ENCODE results near the gene KDM2B.
"Not testable (repeated sequence)": the region's sequence is repeated elsewhere in the genome, so short reads cannot be mapped to it uniquely, and the experiment has no call there.

The KDM2B gene

GRCh38 chr12:121603581-121603980 is 22.8 kb upstream of the KDM2B start:
- no peak for DNase-seq
- TF ChIP-seq GATA1 (IDR thresholded peaks at IDR 0.05; ENCODE audit: low read depth, low read length) = no peak
- no peak for TF ChIP-seq POLR2A (IDR thresholded peaks at IDR 0.05; ENCODE audit: low read length)

DNA sequence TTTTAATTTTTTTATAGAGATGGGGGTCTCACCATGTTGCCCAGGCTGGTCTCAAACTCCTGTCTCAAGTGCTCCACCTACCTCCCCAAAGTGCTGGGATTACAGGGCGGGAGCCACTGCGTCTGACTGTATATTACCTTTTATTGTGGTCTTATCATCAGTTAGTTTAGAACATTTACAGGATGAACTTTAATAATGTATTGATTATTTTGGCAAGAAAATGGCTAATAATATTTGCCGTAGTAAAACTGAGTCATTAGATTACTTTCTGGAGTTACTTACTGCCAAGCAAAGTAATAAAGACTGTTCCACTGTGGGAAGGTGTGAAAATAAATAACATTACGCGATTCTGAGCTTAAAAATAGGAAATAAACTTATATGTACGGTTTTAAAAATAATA is 21.9 kb upstream of the KDM2B start:
- no peak for DNase-seq
- no peak for TF ChIP-seq POLR2A (IDR thresholded peaks at IDR 0.05; ENCODE audit: low read length)
- TF ChIP-seq GATA1 (IDR thresholded peaks at IDR 0.05; ENCODE audit: low read depth, low read length) = no peak

DNA sequence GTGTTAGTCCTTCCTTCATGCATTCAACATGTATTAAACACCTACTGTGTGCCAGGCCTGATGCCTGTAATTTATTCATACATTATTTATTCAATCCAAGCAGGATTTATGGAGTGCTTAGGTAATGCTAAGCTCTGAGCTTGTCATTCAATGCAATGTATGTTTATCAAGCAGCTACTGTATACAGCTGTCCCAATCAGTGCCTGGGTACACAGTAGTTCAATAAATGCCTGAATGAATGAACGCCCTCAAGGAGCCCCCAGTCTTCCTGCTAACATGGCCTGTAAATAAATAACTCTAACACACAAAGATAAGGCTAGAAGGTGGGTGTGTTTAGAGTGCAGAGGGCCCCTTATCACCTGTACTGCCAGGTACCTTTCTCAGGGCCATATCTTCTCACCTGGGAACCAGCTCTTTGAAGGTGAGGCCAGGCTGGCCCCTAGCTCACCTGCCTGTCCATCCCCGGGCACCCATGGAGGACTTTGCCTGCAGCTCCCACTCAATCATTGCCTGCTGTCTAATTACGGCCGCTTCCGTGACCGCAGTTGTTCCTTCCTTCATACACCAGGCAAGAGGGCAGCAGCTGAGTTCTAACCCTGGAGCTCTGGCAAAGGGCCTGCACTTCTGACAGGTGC is 20.0 kb upstream of the KDM2B start:
- no peak for DNase-seq
- TF ChIP-seq POLR2A (IDR thresholded peaks at IDR 0.05; ENCODE audit: low read length) (no peak), GATA1 (IDR thresholded peaks at IDR 0.05; ENCODE audit: low read depth, low read length) (no peak)

- DNase-seq = no peak
These were observed 15.7 kb upstream of the KDM2B start for GRCh38 chr12:121596526-121596925.

GRCh38 chr12:121595520-121595919 is 14.7 kb upstream of the KDM2B start:
- no peak for TF ChIP-seq POLR2A (IDR thresholded peaks at IDR 0.05; ENCODE audit: low read length)
- TF ChIP-seq GATA1 (IDR thresholded peaks at IDR 0.05; ENCODE audit: low read depth, low read length) = no peak
- DNase-seq = no peak

More at GRCh38 chr12:121596526-121596925, 15.7 kb upstream of the KDM2B start:
- no peak for TF ChIP-seq POLR2A (IDR thresholded peaks at IDR 0.05; ENCODE audit: low read length)

DNA sequence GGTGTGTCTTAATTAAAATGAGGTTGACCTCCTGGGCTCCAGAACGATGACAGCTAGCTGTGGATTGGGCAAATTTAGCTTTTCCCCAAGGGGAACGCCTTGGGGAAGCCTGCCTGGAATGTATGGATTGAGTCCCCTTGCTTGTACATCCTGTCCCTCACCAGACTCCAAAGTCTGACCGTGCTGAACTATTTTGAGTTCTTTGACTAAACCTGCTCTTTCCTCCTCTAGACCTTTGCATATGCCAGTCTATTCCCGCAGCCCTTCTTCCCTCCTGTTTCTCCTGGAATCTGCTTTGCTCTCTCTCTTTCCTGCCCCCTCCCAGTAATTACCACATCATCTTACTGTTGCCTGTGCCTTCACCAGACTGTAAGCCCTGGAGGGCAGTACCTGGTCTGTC is 11.5 kb upstream of the KDM2B start:
- no peak for DNase-seq
- TF ChIP-seq GATA1 (IDR thresholded peaks at IDR 0.05; ENCODE audit: low read depth, low read length) (no peak), POLR2A (IDR thresholded peaks at IDR 0.05; ENCODE audit: low read length) (no peak)

- TF ChIP-seq GATA1 (IDR thresholded peaks at IDR 0.05; ENCODE audit: low read depth, low read length) (no peak), POLR2A (IDR thresholded peaks at IDR 0.05; ENCODE audit: low read length) (no peak)
- no peak for DNase-seq
These were observed 9.8 kb upstream of the KDM2B start for GRCh38 chr12:121590476-121591143.

- peak in 1 of 2 experiments; percentile 34 for DNase-seq
These were observed 4.1 kb upstream of the KDM2B start for GRCh38 chr12:121584885-121585284.

DNA sequence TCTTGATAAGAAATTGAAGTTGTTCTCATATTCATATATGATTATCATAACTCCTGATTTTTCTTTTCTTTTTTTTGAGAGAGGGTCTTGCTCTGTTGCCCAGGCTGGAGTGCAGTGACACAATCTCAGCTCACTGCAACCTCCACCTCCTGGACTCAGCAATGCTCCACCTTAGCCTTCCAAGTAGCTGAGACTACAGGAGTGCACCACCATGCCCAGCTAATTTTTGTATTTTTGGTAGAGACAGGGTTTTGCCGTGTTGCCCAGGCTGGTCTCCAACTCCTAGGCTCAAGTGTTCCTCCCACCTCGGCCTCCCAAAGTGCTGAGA is 2.5 kb upstream of the KDM2B start:
- DNase-seq = not testable (repeated sequence)

GRCh38 chr12:121582583-121583333 is 1.9 kb upstream of the KDM2B start:
- TF ChIP-seq POLR2A (IDR thresholded peaks at IDR 0.05; ENCODE audit: low read length) (peak; percentile 19), GATA1 (IDR thresholded peaks at IDR 0.05; ENCODE audit: low read depth, low read length) (no peak)
- DNase-seq = peak; percentile 43 to 50

- TF ChIP-seq GATA1 (IDR thresholded peaks at IDR 0.05; ENCODE audit: low read depth, low read length) = no peak
- peak; percentile 44 for TF ChIP-seq POLR2A (IDR thresholded peaks at IDR 0.05; ENCODE audit: low read length)
- peak; percentile 59 to 70 for DNase-seq
These were observed 1.0 kb upstream of the KDM2B start for GRCh38 chr12:121581686-121582429.

DNA sequence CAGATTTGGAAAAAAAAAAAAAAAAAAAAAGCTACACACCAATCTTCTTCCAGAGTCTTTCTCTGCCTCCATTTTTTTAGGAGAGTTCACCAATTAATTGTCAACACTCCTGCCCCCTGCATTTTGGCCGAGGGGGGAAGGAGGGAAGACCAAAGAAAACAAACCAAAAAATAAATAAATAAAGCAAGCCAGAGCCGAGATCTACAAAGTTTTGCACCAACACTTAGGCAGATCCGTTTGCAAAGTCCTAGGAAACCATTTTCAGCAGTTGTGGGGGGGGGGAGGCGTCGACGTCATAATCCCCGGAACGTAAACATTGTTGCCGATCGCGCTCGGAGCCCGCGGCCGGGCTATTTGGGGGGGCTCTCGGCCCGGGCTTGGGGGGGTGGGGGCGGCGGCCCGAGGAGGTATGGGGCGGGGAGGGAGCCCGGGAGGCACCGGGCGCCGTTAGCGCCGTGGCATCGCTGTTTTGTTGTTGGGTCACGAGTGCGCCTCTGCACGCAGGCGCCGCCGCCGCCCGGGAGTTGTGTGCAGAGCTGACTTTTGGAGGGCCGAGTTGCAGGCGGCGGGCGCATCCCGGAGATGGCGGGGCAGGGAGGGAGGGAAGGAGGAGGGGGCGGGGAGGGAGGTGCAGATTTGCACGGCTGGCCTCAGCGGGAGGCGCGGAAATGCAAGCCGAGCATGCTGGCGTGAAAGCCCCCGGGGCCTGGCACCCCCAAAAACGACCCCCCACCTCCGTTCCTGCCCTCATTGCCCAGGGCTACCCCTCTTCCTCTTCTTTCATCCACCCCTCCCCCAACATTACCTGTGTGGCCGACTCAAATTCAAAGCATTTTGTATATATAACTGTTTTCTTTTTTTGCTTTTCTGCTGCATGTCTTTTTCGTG is 598 bp downstream of the KDM2B start:
- peak; percentile 90 to 91 for DNase-seq

GRCh38 chr12:121579190-121579791 is 1.5 kb downstream of the KDM2B start:
- DNase-seq = peak; percentile 67 to 70
- TF ChIP-seq POLR2A (IDR thresholded peaks at IDR 0.05; ENCODE audit: low read length) = no peak
- no peak for TF ChIP-seq GATA1 (IDR thresholded peaks at IDR 0.05; ENCODE audit: low read depth, low read length)

More for the DNA sequence above, 598 bp downstream of the KDM2B start:
- TF ChIP-seq POLR2A (IDR thresholded peaks at IDR 0.05; ENCODE audit: low read length) (peak; percentile 39), GATA1 (IDR thresholded peaks at IDR 0.05; ENCODE audit: low read depth, low read length) (no peak)
